A549 (cell line): Measurements from ENCODE around the gene AGBL4.

Experiments
- CBX2 ChIP-seq: fragments of 200-600 bp; sonication (generic); IDR thresholded peaks from 2 replicates; pipeline ENCODE4 v1.6.1; 2016; ENCODE audit warnings: low read depth, mild to moderate bottlenecking, borderline replicate concordance
- EP300 ChIP-seq, 2 experiments: fragments of >200 bp; sonication (Bioruptor Twin); formaldehyde crosslinking; IDR thresholded peaks; 2 replicates in 1 of 2; 3 replicates in 1 of 2; pipeline ENCODE4 v1.6.1; 2016 to 2017
- MAFK ChIP-seq: fragments of 450-650 bp; IDR thresholded peaks from 2 replicates; pipeline ENCODE4 v1.6.1; 2014; ENCODE audit not compliant: partially characterized antibody
- MYC ChIP-seq: IDR thresholded peaks from 2 replicates; pipeline ENCODE4 v1.6.1; 2012; ENCODE audit warnings: mild to moderate bottlenecking, inconsistent platforms, low read length, improper control_type of control experiment, borderline replicate concordance
- NR3C1 ChIP-seq: fragments of >200 bp; sonication (Bioruptor Twin); formaldehyde crosslinking; IDR thresholded peaks from 3 replicates; pipeline ENCODE4 v1.6.1; 2017
- PBX3 ChIP-seq: IDR thresholded peaks from 2 replicates; pipeline ENCODE4 v1.6.1; 2012
- POLR2A ChIP-seq: IDR thresholded peaks from 2 replicates; pipeline ENCODE4 v1.6.1; 2012; ENCODE audit warnings: mild to moderate bottlenecking, low read length
- POLR2AphosphoS2 ChIP-seq: conservative IDR thresholded peaks from 2 replicates; pipeline ENCODE4 v1.6.1; 2012; ENCODE audit warnings: low read length, improper control_type of control experiment, inconsistent platforms
- RAD21 ChIP-seq, 2 experiments: fragments of >200 bp in 1 of 2; sonication (Bioruptor Twin) in 1 of 2; formaldehyde crosslinking in 1 of 2; IDR thresholded peaks in 1 of 2; conservative IDR thresholded peaks in 1 of 2; 2 replicates in 1 of 2; 3 replicates in 1 of 2; pipeline ENCODE4 v1.6.1; 2012 to 2018; ENCODE audit warnings: inconsistent platforms in 1 of 2
- TF ChIP-seq, protein P1 (sequence below): fragments of >200 bp; sonication (Bioruptor Twin); formaldehyde crosslinking; IDR thresholded peaks from 3 replicates; pipeline ENCODE4 v1.5.1; 2016

DNA sequence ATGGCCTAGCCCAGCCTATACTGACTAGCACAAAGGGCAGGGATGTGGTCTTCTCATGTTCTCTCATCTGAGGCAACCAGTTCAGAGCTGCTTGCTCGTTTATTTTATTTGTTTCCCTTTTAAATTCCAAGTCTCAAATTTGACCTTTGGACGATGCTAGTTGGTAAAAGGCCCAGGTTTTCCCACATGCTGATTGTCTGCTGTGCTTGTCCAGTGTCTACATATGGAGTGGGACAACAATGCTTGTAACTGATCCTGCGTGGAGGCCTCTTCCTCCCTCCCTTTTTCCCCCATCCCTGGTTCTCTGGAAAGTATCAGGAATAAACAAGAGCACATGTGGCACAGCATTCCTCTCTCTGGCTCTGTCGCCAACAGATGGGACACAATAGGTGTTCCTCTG is 1213.0 kb downstream of the AGBL4 start:
- TF ChIP-seq MYC (no peak), RAD21 (conservative IDR thresholded peaks at IDR 0.05 in 1 of 2, IDR thresholded peaks at IDR 0.05 in 1 of 2) (no peak), EP300 (IDR thresholded peaks at IDR 0.05) (no peak), POLR2AphosphoS2 (no peak), NR3C1 (no peak), MAFK (no peak), CBX2 (no peak), PBX3 (no peak), POLR2A (no peak)
- TF ChIP-seq, protein P1, sequence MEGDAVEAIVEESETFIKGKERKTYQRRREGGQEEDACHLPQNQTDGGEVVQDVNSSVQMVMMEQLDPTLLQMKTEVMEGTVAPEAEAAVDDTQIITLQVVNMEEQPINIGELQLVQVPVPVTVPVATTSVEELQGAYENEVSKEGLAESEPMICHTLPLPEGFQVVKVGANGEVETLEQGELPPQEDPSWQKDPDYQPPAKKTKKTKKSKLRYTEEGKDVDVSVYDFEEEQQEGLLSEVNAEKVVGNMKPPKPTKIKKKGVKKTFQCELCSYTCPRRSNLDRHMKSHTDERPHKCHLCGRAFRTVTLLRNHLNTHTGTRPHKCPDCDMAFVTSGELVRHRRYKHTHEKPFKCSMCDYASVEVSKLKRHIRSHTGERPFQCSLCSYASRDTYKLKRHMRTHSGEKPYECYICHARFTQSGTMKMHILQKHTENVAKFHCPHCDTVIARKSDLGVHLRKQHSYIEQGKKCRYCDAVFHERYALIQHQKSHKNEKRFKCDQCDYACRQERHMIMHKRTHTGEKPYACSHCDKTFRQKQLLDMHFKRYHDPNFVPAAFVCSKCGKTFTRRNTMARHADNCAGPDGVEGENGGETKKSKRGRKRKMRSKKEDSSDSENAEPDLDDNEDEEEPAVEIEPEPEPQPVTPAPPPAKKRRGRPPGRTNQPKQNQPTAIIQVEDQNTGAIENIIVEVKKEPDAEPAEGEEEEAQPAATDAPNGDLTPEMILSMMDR: no peak
